ENCODE results near the gene ALG3.

The ALG3 gene

DNA sequence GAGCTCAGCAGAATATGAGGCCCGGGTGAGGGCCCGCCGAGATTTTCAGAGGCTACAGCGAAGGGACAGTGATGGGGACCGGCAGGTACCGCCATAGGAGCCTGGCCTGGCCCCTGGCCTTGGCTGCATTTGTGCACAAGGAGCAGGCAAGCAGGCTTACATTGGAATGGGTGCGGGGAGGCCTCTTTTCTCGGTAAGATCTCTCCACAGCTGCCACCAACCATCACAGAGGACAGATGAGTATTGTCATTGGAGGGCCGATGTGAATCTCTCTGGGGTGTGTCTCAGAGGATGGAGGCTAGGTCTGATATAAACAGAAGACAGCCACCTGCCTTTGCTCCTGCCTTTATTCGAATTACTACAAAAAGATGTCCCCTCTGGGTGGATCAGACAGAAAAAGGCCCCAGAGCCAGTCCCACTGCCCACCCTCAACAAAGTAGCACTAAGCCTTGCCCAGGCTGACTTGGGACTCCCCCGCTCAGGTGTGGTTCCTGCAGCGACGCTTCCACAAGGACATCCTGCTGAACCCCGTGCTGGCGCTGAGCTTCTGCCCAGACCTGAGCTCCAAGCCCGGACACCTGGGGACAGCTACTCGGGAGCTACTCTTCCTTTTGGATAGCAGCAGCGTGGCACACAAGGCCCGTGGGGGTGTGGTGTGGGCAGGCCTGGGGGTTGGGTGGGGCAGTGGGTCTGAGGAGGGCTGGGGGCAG, 13.9 kb downstream of the ALG3 start:
- DNase-seq: no peak

DNA sequence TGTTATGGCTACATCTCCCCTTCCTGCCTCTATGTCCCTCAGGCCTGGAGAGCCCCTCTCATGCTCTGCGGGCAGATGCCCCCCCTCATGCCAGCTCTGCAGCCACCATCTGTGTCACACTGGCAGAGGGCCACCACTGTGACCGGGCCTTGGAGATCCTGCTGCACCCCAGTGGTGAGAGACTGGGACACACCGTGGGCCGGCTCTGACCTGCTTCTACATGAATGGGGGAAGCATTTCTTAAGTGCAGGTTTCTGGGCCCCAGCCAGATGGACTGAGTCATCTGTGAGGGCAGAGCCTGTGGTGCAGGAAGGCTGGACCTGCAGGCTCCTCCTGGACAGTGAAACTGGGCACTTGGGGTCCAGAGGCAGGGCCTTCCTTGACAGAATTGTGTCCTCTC, 14.5 kb downstream of the ALG3 start:
- no peak for DNase-seq

DNA sequence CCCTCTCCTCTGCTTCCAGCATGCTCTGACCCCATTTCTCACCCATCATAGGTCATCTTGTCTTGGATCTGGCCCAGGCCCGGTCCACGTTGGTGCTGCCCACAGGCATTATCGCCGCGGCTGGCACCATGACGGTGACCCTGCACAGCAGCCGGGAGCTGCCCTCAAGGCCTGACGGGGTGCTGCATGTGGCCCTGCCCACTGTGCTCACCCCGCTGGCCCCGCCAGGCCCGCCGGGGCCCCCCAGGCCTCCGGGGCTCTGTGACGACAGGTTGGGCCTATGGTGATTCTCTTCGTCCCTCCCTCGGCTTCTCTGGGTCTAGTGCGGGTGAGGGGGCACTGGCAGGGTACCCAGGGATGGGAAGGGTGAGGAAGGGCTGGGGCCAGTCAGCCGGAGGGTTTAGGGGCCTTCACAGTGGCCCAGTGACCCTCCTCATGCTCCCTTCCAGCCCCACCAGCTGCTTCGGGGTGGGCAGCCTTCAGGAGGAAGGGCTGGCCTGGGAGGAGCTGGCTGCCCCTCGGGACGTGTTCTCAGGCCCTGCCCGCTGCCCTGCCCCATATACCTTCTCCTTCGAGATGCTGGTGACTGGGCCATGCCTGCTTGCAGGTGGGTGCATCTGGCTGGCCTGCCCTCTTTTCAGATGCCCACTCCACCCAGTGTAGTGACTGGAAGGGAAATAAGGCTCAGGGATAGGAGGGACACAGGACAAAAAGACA, 15.5 kb downstream of the ALG3 start:
- DNase-seq: no peak

DNA sequence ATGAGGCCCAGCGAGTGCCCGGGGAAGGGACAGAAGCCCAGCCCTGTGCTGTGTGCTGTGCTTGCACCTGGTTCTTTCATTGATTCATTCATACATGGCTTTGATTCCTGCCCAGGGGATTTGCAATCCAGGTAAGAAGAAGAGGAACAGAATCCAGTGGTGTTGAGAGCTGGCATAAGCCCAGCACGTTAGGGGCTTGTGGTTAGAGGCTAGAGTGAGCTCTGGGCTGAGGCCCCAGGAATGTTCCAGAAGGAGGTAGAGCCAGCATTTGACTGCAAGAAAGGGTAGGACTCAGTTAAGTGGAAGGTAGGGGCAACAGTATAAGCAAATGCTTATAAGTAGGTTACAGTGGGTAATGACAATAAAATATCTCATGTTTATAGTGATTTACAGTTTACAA, 17.1 kb downstream of the ALG3 start:
- DNase-seq: peak; percentile 30

DNA sequence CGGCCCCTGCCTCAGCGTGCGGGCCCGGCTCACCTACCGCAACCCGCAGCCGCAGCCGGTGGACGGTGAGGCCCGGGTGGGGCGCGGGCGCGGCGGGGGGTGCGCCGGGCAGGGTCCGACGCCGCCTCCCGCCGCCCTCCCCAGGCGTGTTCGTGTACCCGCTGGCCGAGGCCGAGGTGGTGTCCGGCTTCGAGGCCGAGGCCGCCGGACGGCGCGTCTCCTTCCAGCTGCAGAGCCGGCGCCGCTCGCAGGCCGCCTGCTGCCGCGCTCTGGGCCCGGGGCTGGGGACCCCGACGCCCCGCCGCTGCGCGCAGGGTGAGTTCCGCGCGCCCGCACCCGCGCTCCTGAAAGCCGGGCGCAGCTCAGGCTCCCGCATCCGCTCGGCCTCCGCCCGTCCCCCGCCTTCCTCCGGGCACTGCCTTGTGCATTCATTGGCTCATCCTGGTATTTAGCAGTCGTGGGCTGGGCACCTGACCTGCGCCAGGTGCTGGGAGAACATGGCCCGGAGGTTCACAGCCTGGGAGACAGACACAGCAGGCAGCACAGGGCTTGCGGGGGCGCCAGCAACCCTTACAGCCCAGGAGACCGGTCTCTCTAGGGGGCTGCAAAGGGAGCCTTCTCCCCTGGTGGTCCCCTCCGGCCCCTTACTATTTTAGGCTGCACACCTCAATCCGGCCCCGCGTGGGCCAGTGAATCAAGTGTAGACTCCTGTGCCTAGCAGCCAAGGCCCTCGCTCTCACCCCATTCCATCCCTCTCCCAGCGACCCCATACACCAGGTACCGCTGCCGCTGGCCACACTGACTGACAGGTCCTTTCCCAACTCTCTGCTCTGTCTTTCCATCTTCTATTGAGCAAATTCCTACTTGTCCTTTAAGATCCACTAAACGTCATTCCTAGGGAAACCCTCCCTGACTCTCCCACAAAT, 17.9 kb downstream of the ALG3 start:
- peak; percentile 60 for DNase-seq

DNA sequence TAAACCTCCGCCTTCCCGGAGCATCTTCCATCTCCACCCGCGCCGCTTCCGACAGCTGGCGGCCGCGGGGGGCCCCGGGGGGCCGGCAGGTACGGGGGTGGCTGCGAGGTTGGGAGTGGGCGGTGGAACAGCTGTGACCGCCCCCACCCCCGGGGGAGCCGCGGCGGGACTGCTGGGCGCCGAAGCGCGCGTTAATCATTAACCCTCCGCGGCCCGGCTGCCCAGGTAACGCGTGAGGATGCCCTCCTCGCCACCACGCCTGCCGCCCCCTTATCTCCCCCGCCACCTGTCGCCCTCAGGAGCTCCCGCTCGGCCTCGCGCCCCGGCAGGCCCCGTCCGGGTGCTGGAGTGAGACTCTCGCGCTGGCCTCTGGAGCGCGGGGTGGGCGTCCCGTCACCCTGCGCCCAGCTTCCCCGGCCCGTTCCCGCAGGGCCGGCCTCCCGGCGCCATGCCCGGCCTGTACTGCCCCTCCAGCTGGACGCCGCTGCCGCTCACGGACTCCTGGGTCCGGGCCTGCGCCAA, 18.6 kb downstream of the ALG3 start:
- DNase-seq: no peak

DNA sequence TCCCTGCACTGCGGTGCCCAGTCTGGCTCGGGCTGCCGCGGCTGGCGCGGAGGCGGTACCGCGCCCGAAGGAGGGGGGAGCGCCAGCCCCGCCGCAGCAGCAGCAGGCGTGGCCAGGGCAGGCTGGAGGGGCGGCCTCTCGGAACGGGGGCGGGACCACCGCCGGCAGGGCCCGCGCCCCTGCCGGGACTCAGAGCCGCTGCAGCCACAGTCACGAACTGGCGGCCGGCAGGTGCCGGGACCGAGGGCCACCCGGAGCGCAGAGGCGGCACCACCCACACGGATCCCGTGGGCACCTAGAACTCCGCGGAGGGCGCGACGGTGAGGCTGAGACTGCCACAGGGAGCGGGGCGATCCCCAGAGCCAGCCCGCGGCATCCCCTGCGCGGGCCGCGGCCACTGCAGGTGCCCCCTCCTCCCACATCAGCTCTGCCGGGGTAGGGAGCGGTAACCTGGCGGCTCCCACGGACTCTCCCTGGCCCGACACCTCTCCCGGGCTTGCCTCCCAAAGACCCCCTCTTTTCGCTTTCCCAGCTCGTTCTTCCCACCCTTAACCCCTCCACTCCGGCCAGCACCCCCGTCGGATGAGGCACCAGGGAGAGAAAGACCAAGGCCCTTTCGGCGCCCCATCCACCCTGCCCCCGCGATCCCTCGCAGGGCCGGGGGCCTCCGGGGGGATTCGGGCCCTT, 19.2 kb downstream of the ALG3 start, which contains the start of gene VWA5B2:
VWA5B2 (plus strand) TSS at position 192 of the 687 bp plus-strand sequence. CDS start 944 bp downstream, outside the sequence.
- DNase-seq: peak; percentile 68

DNA sequence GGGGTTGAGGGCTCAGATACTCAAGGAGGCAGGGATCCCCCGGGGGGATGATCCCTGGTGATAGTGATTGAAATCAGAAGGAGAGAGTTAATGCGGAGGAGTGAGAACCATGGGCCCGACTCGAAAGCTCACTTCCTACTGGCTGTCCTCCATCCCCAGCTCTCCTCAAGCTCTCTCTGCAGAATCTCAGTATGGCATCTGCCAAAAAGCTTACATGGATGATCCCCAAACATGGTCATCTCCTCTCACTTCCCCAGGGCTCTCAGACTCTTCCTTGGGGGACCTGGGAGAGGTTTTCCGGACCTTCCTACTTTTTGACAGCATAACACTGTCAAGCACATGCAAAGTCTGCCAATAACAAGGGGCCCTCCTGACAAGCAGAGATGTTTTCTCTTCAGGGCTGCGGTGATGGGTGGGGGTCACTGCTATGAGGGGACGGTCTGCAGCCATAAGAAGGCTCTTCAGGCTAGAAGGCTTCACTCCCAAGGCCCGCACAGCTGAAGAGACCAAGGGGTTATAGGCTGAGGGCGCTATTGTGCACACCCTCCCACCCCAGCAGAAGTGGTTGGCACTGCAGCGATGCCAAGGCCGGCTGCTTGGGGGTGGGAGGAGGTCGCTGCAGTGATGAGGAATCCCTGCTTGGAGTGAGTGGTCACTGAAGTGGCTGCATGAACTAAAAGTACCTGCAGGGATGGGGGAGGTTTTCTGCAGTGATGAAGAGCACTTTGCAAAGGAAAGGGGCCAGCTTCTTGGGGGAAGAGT, 20.2 kb downstream of the ALG3 start:
- no peak for DNase-seq

DNA sequence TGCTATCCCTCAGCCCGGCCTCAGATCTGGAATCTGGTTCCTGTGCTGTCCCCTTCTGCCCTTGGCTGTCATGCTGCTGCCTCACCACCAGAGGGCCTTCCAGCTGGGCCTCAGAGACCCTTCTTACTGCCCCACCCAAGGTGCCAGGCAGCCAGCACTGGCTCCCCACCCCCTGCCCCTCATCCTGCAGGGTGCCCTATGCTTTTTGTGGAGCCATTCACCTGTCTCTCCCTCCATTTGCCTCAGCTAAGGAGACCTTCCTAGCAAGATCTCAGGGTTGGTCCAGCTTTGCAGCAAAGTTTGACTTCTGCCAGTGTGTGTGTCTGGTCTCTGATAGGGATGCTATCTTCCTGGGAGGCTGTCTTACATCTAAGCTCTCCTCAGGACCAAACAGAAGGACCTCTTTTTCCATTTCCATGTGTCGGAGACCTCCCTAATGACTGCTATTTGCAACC, 21.3 kb downstream of the ALG3 start:
- no peak for DNase-seq

DNA sequence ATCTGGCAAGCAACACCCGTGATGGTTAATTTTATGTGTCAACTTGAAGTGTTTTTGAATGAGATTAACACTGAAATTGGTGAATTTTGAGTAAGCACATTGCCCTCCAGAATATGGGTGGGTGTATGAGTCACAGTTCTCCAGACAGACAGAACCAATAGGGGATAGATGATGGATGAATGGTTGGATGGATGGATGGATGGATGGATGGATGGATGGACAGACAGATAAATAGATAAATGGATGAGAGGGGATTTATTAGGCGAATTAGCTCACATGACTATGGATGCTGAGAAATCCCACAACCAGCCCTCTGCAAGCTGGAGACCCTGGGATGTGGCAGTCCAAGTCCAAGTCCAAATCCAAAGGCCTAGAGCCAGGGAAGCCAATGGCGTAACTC, 24.8 kb downstream of the ALG3 start:
- DNase-seq: no peak

DNA sequence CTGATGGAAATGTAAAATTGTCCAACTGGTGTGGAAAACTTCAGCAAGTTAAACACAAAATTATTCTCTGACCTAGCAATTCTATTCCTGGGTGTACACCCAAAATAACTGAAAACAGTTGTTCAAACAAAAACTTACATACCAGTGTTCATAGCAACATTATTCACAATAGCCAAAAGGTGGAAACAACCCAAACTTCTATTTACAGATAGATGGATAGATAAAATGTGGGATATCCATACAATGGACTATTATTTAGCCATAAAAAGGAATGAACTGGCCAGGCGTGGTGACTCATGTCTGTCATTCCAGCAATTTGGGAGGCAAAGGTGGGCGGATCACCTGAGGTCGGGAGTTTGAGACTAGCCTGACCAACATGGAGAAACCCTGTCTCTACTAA, 26.2 kb downstream of the ALG3 start:
- DNase-seq: no peak

DNA sequence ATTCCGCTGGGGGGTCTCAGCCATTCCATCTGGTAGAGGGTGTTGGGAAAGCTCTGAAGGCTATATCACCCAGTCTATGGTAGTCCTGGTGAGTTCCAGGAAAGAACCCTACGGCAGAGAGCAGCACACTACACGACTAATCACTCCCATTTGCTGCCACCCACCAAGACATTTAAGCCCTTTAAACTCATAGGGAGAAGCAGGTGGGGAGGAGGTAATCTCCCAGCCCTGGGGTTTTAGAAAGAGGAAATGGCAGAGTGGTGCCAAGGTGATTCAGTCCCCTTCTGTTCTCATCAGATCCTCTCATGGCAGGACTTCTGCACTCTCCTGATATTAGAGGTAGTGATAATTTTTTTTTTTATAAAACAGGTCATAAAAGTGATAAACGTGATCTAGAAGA, 29.9 kb downstream of the ALG3 start:
- no peak for DNase-seq

DNA sequence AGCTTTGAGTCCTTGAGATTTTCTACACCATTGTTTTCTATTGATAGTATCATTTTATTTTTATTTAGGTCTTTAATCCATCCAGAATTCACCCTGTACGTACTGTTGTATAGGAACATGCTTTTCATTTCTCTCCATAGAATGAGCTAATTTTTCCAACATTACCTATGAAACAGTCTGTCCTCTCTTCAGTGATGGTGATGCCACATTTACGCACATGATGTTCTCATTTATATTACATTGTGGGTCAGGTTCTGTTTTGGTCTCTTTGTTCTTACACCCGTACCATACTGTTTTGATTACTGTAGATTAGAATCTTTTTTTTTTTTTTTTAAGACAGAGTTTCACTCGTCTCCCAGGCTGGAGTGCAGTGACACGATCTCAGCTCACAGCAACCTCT, 37.0 kb downstream of the ALG3 start:
- no peak for DNase-seq

DNA sequence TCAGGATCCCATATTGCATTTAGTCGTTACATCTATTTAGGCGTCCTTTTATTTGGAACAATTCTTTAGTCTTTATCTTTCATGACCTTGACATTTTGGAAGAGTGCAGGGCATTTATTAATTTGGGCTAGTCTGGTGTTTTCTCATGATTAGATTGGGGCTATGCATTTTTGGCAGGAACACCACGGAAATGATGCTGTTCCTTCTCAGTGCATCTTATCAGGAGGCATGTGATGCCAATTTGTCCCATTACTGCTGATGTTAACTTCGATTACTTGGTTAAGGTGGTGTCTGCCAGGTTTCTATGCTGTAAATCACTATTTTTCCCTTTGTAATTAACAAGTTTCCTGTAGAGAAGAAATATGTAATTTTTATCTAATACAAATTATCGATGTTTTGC, 37.5 kb downstream of the ALG3 start:
- no peak for DNase-seq

DNA sequence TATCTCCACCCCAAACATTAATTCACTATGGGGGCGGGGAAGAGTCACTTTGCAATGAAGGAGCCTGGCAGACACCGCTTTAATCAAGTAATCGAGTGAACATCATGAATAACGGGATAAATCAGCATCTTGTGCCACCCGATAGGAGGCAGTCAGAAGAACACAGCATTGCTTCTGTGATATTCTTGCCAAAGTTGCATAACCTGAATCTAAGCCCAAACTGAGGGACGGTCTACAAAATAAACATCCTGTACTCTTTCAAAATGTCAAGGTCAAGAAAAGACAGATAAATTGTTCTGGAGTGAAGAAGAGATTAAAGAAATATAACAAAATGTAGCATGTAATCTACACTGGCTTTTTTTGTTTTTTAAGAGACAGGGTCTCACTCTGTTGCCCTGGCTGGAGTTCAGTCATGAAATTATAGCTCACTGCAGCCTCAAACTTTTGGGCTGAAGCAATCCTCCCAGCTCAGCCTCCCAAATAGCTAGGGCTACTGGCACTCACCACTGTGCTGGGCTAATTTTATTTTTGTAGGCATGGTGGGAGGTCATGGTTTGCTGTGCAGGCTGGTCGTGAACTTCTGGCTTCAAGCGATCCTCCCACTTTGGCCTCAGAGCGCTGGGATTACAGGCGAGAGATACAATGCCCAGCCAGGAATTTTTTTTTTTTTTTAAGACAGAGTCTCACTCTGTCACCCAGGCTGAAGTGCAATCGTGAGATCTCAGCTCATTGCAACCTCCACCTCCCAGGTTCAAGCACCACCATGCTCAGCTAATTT, 39.4 kb downstream of the ALG3 start:
- no peak for DNase-seq

DNA sequence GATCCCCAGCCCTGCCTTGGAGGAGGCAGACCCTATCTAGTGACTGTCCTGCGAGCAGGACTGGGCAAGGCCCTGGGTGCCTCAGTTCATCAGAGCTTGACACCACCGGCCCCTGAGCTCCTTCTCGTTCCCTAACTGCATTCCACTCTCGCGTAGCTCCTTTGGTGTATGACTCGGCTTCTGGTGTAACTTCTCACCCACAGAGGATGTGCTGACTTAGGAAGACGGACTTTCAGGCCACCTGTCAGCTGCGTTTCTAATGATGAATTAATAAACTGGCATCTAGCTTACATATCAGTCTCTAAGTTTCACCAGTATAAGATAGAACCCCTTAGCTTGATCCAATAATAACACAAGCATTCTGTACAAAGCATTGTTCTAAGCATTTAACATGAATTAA, 45.2 kb downstream of the ALG3 start:
- DNase-seq: no peak

DNA sequence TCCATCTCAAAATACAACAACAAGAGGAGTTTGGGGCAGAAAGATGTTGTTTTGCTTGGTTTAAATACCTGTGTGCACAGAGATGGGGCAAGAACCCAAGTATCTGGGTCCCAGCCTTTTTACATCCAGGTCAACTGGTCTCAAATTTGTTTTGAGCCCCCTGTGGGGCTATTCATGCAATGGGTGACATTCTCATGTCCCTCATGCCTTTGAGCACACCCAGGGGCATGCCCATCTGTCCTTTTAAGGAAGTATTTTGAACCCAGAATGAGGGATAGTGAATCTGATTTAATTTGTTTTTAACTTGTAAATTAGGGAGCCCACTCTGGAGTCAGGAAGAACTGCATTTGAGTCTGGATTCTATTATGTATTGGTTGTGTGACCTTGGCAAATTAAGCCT, 47.9 kb downstream of the ALG3 start:
- DNase-seq: no peak

DNA sequence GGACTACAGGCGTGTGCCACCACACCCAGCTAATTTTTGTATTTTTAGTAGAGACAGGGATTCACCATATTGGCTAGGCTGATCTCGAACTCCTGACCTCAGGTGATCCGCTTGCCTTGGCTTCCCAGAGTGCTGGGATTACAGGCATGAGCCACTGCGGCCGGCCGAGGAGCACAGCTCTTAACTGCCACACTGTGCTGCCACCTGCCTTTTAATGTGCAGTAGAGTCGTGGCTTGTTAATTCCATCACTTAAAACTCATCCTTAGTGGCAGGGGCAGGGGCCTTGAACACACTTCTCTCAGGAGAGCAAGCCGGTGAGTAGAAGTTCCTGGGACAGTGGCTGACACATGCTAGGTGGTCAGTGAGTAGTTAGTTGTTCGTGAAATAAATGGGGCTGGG, 50.3 kb downstream of the ALG3 start:
- DNase-seq: no peak

DNA sequence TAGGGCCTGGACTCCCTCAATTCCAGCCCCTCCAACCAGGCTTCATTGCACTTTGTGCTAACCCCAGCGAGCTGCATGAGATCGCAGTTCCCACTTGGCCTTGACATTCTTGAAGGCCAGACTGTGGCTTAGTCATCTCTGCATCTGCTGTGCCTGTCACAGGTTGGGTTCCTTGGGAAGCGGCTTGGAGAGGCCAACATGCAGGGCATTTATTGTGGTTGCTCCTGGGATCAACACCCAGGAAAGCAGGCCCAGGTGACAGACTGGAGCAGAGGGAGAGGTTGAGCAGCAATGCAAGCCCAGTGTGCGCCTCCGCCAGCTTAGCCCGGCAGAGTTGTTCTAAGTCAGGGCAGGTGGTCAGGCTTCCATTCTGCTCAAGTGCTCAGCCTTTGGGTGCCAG, 52.2 kb downstream of the ALG3 start:
- DNase-seq: no peak

DNA sequence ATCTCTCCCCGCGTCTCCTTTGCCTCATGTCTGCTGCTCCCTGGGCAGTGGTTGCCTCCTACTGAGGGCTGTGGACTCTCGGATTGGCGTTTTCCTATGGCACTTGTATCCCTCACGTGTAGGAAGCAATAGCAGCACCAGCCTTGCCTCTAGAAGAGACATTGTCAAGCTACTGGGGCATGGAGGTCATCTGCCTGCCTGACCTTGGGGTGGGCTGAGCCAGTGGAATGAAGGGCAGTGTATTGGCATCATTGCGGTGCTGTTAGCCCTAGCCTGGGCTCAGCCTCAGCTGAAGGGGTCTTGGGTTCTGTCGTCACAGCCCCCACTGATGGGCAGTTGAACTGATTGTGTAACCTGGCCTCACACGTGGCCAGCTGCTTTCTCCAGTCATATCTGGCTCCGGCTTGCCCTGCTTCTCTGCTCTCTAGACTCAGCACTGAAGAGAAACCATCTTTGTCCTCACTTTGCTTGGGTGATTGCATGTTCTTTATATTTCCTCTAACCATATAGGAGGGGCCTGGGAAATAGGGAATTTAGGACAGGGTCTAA, 54.7 kb downstream of the ALG3 start:
- DNase-seq: no peak

DNA sequence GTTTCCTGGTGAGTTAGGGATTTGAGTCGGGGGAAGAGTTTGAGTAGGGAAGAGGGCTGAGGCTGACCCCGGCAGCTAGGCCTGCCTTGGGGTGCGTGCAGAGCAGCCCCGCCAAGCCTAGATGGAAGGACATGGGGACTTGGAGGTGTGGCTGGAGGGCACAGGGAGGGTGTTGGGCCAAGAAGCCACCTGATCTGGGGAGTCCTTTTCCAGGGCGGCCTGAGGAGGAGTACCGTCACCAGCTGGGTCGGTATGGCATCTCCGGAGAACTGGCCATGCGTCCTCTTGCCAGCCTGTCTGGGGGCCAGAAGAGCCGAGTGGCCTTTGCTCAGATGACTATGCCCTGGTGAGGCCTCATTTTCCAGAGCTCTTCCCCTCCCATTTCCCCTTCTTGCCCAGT, 55.9 kb downstream of the ALG3 start:
- no peak for DNase-seq
